Measurements from ENCODE around the gene DCX.

The DCX gene

DNA sequence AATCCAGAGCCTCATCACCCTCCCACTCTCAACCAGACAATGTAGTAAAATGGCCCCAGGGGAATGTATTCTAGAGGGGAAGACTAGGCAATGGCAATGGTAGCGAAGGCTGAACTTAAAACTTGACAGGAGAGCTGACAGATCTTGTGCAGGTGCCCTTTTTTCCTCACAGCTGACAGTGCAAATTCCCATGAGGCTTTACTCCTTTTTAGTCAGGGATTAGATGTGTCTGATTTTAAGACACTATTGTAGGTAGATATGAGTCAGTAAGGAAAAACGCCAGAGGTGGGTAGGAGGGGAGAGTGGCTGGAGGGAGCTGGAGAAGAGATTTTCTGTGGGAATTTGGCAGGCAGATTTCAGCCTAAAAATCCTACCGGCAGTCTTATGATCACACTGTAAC lies 152.4 kb downstream of the DCX start:
- TF ChIP-seq, protein P1, sequence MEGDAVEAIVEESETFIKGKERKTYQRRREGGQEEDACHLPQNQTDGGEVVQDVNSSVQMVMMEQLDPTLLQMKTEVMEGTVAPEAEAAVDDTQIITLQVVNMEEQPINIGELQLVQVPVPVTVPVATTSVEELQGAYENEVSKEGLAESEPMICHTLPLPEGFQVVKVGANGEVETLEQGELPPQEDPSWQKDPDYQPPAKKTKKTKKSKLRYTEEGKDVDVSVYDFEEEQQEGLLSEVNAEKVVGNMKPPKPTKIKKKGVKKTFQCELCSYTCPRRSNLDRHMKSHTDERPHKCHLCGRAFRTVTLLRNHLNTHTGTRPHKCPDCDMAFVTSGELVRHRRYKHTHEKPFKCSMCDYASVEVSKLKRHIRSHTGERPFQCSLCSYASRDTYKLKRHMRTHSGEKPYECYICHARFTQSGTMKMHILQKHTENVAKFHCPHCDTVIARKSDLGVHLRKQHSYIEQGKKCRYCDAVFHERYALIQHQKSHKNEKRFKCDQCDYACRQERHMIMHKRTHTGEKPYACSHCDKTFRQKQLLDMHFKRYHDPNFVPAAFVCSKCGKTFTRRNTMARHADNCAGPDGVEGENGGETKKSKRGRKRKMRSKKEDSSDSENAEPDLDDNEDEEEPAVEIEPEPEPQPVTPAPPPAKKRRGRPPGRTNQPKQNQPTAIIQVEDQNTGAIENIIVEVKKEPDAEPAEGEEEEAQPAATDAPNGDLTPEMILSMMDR (IDR thresholded peaks at IDR 0.05; ENCODE audit: low read depth, low read length): no peak
- H3K27me3 ChIP-seq (ENCODE audit: insufficient read depth, low read depth, severe bottlenecking): peaks cover 7% of the 10 kb centered on the region

DNA sequence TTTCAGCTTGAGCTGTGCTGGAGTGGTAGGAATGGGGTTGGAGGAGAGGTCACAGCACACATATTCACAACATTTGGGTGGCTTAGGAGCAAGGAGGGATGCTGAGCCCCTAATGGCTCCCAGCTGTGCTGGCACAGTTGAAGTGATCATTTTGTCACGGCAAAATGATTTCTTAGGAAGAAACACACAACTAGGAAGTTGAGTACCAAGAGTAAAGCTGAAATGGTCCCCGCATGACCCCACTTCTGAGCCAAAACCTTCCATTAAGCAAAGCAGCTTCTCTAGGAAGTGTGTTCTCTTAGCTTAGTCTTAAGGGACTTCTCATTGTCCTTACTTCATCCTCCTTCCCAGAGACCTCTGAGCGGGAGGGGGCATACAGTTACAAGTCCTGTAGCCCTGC lies 154.3 kb downstream of the DCX start:
- H3K27me3 ChIP-seq (ENCODE audit: insufficient read depth, low read depth, severe bottlenecking): peaks cover 7% of the 10 kb centered on the region
- H3K9me3 ChIP-seq (ENCODE audit: severe bottlenecking): no peaks in the 10 kb centered on the region
- no peak for DNase-seq
- H3K36me3 ChIP-seq: no peaks in the 10 kb centered on the region
- no peak overlapping the region for H3K4me3 ChIP-seq (ENCODE audit: low read depth, low read length)
- TF ChIP-seq, protein P1 (IDR thresholded peaks at IDR 0.05; ENCODE audit: low read depth, low read length): no peak
- H3K27ac ChIP-seq: no peak overlapping the region

More for the DNA sequence above, 152.4 kb downstream of the DCX start:
- no peaks in the 10 kb centered on the region for H3K9me3 ChIP-seq (ENCODE audit: severe bottlenecking)
- no peak overlapping the region for H3K4me3 ChIP-seq (ENCODE audit: low read depth, low read length)
- H3K36me3 ChIP-seq: no peaks in the 10 kb centered on the region
- H3K27ac ChIP-seq: no peak overlapping the region
- DNase-seq: no peak

DNA sequence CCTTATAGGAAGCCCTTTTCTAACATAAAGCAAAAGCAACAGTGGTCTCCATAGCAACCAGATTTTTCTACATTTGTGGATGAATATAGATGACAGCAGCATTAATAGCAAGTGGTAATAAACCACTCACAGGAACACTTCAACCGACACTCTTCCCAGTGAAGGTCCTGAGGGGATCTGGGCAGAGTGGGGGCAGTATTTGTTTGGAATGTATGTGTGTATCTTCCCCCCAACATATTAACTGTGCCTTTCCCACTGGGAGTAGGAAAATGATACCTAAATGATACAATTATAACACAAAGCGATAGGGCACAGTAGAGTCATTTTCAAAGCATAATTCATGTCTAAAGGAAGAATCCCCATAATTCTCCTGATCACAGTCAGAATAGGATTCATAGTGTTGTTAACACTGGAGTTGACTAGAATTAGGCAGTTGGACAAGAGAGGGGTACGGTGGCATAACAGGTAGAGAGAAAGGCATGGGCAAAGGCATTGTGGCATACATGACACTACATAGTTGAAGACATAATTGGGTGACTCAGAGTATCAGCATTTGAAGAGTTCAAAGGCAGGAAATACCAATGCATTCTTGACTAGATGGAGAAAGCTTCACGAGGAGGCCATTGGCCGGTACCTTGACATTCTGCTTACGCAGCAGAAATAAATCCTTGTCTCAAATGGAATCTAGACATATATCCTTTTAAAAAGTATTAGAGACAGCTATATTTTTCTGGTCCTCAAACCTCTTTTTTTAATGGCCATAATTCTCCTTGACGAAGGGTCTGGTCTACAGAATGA lies 156.9 kb downstream of the DCX start:
- DNase-seq: no peak
- H3K4me3 ChIP-seq (ENCODE audit: low read depth, low read length): no peak overlapping the region
- TF ChIP-seq, protein P1 (IDR thresholded peaks at IDR 0.05; ENCODE audit: low read depth, low read length): no peak

DNA sequence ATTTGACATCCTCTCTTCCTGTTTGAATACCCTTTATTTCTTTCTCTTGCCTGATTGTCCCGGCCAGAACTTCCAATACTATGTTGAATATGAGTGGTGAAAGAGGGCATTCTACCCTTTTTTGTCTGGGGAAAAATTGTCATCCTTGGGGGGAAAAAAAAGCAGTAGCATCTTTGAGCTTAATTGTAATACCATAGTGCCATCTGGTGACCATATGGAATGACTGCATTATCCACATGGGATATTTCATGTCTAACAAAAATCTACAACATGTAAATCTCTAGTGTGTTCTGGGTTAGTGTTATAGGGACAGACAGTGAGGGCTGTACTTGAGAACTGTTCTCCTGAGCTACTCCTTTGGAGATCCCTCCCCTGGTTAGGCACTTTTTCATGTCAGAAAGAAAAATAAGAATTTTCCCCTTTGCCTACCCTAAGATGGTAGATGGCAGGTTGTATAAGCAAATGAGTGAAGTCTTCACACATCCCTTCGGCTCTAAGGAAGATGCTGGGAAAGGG lies 167.7 kb downstream of the DCX start:
- no peak overlapping the region for H3K4me3 ChIP-seq (ENCODE audit: low read depth, low read length)
- H3K9me3 ChIP-seq (ENCODE audit: severe bottlenecking): peaks cover 5% of the 10 kb centered on the region
- no peak overlapping the region for H3K27ac ChIP-seq
- no peak for DNase-seq
- H3K27me3 ChIP-seq (ENCODE audit: insufficient read depth, low read depth, severe bottlenecking): no peaks in the 10 kb centered on the region
- TF ChIP-seq, protein P1 (IDR thresholded peaks at IDR 0.05; ENCODE audit: low read depth, low read length): peak; percentile 51
- H3K36me3 ChIP-seq: no peaks in the 10 kb centered on the region

More for the DNA sequence above, 156.9 kb downstream of the DCX start:
- no peaks in the 10 kb centered on the region for H3K27me3 ChIP-seq (ENCODE audit: insufficient read depth, low read depth, severe bottlenecking)
- no peak overlapping the region for H3K27ac ChIP-seq
- H3K36me3 ChIP-seq: no peaks in the 10 kb centered on the region
- no peaks in the 10 kb centered on the region for H3K9me3 ChIP-seq (ENCODE audit: severe bottlenecking)
